ENCODE measurements around the gene CBLB.

The CBLB gene

DNA sequence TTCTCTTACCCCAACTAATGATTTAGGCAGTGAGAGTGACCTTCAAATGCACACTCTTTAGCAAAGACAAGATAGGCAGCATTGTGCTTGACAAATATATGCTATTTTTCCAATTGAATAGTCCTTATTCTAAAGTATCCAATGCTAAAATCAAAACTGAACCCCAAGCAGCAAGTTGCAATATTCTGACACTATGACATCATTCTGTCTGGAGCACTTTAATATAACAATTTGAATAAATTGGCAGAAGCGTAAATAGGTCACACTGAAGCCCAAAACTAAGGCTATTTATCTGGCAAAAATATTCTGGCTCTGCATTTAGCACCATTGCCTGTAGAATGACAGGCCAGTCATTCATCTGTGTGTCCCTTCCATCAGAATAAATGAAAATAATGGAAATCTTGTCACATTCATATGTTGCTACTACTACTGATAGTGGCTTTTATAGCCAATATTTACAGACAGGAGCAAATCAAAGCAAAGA lies 2.9 kb downstream of the CBLB start:
- H3K4me3 ChIP-seq (ENCODE audit: low read length), result no peak overlapping the region; the same call in 1 of the 2 replicates
- no peak for TF ChIP-seq ZNF274 (IDR thresholded peaks at IDR 0.05; ENCODE audit: low read depth, low read length)

DNA sequence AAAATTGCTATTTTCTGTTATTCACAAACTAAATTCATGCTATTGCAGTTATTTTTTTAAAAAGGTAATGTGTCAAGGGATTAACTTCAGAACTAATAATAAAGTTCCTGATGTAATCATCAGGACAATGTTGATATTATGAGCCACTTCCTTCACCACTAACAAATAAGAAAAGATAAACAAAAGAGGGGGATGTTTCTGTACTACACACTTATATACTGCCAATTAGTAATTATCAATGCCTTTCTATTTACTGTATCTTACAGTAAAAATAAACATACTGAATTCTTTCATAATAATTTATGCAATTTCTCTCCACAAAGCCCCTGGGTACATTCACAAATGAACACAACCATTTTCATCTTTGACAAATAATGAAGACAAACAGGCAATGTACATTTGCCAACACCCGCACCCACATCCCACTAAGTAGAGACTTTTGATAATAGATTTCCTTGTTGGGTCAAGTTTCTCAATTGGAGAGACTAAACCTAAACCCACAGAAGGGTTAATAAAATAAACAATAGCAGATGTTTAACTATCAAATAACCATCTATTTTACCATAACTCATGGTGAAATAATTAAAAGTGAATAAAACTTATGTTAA lies 3.7 kb downstream of the CBLB start:
- no peak for TF ChIP-seq ZNF274 (IDR thresholded peaks at IDR 0.05; ENCODE audit: low read depth, low read length)
- no peak overlapping the region for H3K4me3 ChIP-seq (ENCODE audit: low read length)

DNA sequence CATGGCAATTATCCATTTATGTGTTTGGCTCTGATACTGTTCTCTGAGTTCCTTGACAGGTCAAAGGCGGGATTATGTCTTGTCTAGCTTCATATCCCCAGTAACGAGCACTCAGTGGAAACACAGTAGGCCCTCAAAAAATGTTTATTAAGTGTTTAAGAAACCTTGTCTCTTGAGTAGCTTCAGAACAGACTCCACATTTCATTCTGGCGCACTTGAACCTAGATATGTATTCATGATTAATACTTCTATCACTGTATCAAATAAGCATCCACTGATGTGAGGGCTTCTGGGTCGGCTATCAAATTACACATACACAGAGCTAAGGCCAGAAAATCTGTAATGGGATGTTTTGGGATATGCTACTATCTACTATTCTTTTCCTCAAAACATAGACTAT lies 4.6 kb downstream of the CBLB start:
- no peak for TF ChIP-seq ZNF274 (IDR thresholded peaks at IDR 0.05; ENCODE audit: low read depth, low read length)

DNA sequence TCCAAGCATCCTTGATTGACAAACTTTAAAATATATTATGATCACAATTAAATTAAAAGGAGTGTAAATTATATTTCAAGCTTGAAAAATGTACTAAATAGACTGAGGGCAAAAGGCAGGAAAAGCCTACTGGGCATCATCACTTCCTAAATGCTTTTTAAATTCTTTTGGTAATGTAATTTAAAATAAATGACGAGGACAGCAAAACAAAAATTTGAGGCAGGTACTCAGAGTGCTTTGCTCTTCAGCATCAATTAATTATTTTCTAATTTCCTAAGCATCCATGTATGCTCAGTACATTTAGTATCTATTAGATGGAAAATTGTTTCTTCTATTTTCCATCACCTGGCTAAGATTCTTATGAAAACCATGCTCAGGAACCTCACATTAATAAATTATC lies 5.2 kb downstream of the CBLB start:
- H3K4me3 ChIP-seq (ENCODE audit: low read length), result no peak overlapping the region
- TF ChIP-seq ZNF274 (IDR thresholded peaks at IDR 0.05; ENCODE audit: low read depth, low read length), result no peak

More for the DNA sequence above, 4.6 kb downstream of the CBLB start:
- H3K4me3 ChIP-seq (ENCODE audit: low read length), result no peak overlapping the region

DNA sequence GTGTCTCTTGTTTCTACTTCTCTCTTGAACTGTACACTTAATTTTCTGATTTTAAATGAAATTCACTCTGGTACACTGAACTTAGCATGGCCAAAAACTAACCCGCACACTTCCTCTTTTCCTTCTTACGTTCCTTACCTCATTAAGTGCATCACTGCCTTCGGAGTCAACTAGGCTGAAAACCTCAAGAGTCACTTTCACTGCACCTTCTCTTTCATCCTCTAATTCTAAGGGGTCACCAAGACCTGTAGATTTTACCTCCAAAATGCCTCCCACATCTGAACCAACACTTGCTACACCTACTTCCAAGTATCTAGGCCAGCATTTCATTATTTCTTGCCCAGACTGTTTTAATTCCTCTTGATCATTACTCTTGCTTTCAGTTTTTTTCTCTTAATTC lies 6.6 kb downstream of the CBLB start:
- H3K4me3 ChIP-seq (ENCODE audit: low read length), result no peak overlapping the region

DNA sequence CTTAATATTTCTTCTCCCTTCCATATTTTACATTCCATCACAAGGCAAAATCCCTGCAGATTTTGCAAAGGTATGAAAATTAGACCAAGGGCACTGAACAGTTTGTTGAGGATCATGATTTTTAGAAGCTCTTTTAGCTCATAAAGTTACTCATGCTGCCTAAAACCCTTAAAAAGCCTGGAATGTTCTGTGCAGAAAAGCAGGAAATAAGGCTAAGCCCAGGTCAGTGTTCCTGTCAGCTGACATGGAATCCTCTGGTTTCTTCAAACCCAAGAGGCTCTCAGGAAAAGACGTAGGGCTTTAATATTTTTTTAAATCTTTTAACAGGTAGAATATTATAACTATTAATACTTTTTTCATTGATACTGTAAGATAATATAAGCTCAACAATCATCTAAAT lies 8.2 kb downstream of the CBLB start:
- no peak for TF ChIP-seq ZNF274 (IDR thresholded peaks at IDR 0.05; ENCODE audit: low read depth, low read length)
- H3K4me3 ChIP-seq (ENCODE audit: low read length), result no peak overlapping the region

More for the DNA sequence above, 6.6 kb downstream of the CBLB start:
- TF ChIP-seq ZNF274 (IDR thresholded peaks at IDR 0.05; ENCODE audit: low read depth, low read length), result no peak

DNA sequence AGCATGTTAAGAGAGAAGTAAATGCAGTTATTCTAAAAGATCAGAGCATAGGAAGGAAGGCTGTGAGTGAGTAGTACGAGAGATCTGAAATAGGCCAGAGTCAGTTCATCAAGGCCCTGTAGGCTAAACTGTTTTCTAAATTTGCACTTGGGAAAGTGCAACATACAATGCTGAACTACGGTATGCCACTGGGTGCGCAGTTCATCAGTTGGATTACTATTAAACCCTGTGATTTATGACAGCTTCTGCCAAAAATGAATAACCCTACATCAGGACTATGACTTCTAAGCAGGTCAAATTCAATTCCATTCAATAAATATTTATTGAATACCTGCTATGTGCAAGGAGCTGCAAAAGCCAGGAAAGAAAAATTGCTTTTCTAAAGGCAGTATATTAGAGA lies 10.8 kb downstream of the CBLB start:
- no peak overlapping the region for H3K4me3 ChIP-seq (ENCODE audit: low read length)
- TF ChIP-seq ZNF274 (IDR thresholded peaks at IDR 0.05; ENCODE audit: low read depth, low read length), result no peak

DNA sequence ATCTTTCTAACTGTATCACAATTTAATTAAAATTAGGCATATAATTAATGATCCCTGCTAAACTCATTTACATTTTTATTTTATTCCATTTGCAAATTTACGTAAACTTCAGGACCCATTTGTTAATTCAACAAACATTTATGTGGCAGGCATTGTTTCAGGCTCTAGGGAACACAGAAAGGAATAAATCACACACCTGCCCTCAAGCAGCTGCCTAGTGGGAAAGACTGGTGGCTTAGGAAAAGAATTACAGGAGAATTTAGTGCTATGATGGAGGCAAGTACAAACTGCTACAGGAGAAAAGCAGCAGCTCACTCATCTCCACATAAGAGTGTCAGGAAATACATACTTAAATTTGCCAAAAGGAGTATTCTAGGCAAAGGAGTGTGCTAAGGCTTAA lies 11.2 kb downstream of the CBLB start:
- H3K4me3 ChIP-seq (ENCODE audit: low read length), result no peak overlapping the region
- TF ChIP-seq ZNF274 (IDR thresholded peaks at IDR 0.05; ENCODE audit: low read depth, low read length), result no peak

DNA sequence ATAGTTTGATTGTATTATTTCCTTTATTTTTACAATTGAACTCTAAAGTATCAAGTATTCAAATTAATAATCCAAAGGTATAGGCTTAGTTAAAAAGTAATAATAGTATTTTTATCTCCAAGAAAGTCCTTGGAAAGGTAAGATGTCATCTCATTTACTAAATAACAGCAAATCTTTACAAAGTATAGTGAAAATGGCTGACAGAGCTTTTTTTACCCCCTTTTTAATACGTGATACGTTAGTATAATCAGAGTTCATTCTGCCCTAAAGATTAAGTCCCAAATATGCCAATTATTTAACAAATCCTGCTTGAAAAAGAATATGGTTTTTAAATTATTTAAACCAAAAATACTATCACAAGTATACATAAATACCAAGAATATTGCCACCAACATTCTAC lies 12.2 kb downstream of the CBLB start:
- no peak for TF ChIP-seq ZNF274 (IDR thresholded peaks at IDR 0.05; ENCODE audit: low read depth, low read length)
- H3K4me3 ChIP-seq (ENCODE audit: low read length), result no peak overlapping the region

DNA sequence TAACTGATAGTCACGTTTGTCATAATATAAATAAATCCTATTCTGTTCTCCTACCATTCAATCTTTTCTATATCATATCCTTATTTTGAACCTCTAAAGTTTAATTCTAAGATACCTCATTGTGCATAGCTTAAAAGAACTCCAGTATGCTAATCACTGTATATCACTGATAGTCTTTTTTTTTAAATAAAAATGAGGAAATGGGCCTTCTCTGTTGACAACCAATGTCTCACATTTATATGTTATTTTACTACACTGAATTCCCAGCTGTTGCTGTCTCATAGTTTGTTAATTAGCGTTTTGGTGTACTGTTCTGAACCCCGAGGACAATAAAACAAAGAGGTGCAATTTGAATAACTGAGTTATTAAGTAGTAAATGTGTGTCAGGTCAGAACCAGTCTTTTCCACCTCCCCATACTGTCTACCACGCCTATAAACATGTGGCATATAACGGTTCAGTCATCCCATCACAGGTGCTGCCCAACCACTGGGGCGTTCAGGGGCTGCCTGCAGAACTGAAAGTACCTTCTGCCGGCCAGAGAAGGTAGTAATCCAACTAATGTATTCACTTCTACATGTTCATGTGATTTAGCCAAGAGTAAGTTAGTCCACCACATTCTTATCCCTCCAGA lies 14.9 kb downstream of the CBLB start:
- no peak for TF ChIP-seq ZNF274 (IDR thresholded peaks at IDR 0.05; ENCODE audit: low read depth, low read length)
- no peak overlapping the region for H3K4me3 ChIP-seq (ENCODE audit: low read length)

DNA sequence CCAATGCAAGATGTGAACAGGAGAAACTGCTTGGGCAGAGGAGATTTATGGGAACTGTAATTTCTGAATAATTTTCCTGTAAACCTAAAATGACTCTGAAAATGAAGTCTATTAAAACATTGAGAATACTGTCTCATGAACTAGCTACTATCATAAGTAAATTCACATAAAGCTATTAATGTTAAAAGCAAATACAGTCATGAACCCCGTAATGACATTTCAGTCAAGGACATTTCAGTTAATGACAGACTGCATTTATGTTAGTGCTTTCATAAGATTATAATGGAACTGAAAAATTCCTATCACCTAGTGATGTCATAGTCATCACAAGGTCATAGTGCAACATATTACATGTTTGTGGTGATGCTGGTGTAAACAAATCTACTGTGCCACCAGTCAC lies 17.2 kb downstream of the CBLB start:
- no peak overlapping the region for H3K4me3 ChIP-seq (ENCODE audit: low read length)
- no peak for TF ChIP-seq ZNF274 (IDR thresholded peaks at IDR 0.05; ENCODE audit: low read depth, low read length)

DNA sequence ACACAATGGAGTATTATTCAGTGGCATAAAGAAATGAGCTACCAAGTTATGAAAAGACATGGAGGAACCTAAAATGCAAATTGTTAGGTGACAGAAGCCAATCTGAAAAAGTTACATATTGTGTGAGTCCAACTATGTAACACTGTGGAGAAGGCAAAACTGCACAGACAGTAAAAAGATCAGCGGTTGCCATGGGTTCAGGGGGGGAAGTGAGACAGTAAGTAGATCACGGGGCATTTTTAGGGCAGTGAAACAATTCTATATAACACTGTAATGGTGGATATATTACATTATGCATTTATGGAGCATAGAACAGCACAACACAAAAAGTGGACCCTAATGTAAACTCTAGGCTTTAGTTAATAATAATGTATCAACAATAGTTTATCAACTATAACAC lies 17.6 kb downstream of the CBLB start:
- no peak for TF ChIP-seq ZNF274 (IDR thresholded peaks at IDR 0.05; ENCODE audit: low read depth, low read length)
- no peak overlapping the region for H3K4me3 ChIP-seq (ENCODE audit: low read length)

DNA sequence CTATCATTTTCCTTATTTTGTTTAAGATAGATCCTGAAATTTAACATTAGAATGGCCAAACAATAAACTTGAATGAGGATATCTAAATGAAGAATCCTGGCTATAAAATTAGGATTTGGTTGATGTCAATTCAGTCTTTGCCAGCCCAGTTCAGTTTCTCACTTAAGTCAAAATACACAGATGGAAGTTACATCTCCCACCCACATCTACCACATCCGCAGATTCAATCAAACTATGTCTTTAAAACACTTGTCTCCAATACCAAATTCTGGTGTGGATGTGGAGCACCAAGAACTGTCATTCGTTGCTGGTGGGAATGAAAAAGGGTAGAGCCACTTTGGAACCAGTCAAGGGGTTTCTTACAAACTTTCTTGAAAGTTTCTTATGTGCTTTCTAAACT lies 18.2 kb downstream of the CBLB start:
- H3K4me3 ChIP-seq (ENCODE audit: low read length), result no peak overlapping the region
- TF ChIP-seq ZNF274 (IDR thresholded peaks at IDR 0.05; ENCODE audit: low read depth, low read length), result no peak

DNA sequence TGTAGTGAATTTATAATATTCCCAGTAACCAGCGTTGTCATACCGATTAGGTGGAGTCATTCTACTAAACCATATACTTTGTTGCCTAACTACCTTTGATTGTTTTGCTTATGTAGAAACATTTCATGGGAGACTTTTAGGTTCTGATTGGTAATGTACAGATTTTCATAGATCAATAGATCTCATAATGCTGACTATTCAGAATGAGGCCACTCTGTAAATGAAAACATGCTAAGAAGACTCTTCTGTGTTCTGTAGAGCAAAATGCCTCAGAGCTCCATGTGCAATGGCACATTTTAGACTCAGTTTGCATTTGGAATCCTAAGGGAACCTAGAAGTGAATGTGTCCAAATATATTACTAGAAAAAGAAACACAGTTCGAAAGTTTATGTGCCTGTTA lies 20.0 kb downstream of the CBLB start:
- no peak overlapping the region for H3K4me3 ChIP-seq (ENCODE audit: low read length)
- no peak for TF ChIP-seq ZNF274 (IDR thresholded peaks at IDR 0.05; ENCODE audit: low read depth, low read length)

DNA sequence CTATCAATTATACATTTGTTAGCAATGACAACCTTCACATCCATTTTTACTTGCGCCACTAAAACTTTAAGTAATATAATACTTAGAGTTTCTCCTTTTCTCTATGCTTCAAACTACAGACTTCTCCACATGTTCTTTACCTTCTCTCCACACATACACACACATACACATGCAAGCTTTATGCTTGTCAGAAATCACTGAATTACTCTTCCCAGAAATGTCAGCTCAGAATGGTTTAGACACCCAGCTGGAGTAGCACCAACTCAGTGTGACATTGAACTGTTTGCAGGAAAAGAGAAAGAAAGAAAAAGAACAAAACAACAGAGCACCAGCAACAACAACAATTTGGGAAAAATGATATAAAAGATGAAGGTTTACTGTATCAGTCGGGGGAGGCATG lies 20.9 kb downstream of the CBLB start:
- TF ChIP-seq ZNF274 (IDR thresholded peaks at IDR 0.05; ENCODE audit: low read depth, low read length), result no peak
- no peak overlapping the region for H3K4me3 ChIP-seq (ENCODE audit: low read length)

DNA sequence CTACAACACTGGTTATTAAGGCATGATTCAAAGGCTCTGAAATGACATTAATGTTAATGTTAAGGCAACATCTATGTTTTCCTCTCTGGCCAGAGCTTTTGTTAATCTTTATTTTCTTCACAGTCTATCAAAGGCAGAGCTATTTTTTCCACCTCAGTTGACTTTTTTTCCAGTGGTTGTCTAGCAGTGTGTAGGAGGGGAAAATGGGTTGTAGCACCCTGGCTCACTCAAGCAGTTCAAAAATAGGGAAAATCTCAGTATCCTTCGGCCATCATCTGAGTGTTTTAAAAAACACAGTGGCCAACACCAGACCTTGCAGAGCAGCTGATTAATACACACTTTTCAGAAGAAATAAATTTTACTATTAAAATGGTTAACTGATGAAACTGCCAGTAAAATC lies 21.4 kb downstream of the CBLB start:
- TF ChIP-seq ZNF274 (IDR thresholded peaks at IDR 0.05; ENCODE audit: low read depth, low read length), result no peak
- no peak overlapping the region for H3K4me3 ChIP-seq (ENCODE audit: low read length)
